Measurements from ENCODE around the gene SLF2. TPM values are rescaled to one million over a fixed set of nuclear protein-coding genes. Genes with fewer than 3 reads are reported as not detected.

Gene SLF2
- total and polyA plus RNA-seq, 2 of the 13 experiments (the other 11 are each of a cell fraction or from before 2014, with no cell fraction given): 12.2 to 48.1 TPM

DNA sequence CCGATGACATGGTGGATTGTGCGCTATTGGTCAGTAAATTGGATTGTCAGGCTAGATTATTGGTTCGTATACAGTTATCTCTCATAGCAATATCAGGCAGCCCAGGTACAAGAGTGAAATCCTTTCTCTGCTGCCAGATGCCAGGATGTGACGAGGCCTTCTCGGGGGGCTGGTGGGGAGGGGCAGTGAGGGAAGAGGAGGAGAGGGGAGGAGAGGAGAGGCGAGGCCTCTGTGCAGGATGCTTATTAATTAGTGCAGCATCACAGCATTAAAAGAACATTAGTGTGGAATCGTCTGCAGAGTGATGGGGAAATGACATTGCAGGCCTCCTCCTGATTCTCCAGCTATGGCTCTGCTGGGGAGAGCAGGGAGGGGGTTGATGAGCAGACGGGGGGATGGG, 30.5 kb upstream of the SLF2 start (continued):
- TF ChIP-seq MXI1 (IDR thresholded peaks at IDR 0.05; ENCODE audit: borderline replicate concordance, low read depth, low read length) (no peak), ATF1 (CRISPR knock-in tag; IDR thresholded peaks at IDR 0.05) (no peak), ATF7-NPFF (CRISPR knock-in tag; IDR thresholded peaks at IDR 0.05; ENCODE audit: low read depth) (no peak)

DNA sequence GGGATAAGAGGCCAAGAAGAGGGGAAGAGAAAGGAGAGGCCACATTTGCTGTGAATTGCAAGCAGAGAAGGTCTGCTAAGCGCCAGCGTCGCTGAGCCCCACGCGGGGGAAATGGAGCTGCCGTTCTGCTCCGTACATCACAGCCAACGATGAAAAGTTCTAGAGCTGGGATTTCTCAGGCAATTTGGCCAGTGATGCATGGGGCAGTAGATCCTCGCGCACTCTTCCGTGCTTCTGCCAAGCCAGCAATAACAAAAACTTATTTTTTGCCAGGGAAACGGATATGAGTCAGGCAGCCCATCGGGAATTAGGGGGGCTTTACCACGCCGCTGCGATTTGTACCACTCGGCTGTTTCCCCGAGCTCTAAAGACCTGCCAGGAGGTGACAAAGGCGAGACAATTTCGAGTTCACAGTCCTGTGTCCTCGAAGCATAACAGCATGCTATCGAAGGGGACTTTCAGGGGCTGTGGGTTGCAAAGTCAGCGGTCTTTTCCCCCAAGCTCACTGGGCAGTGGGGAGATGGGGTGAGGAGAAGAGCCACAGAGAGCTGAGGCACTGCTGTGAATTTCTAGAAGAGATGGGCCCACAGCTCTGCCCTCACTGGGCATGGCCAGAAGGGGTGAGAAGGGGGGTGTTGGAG, 30.0 kb upstream of the SLF2 start:
- BruUV-seq (replicated peaks): no TSS peak
- Histone ChIP-seq H3K9me3 (ENCODE audit: low read length) (no peaks in the 10 kb centered on the region), H3K4me3 (replicated peaks in 1 of 3; ENCODE audit: insufficient read depth in 1 of 3, low read depth in 2 of 3, low read length in 3 of 3) (no peak overlapping the region), H3K36me3 (replicated peaks in 1 of 2; ENCODE audit: control insufficient read depth in 1 of 2, insufficient read depth in 2 of 2, low read length in 2 of 2) (no peaks in the 10 kb centered on the region), H2AFZ (ENCODE audit: low read length) (no peak overlapping the region), H3K9ac (ENCODE audit: insufficient read depth, low read depth, low read length) (no peak overlapping the region), H3K27ac (ENCODE audit: extremely low read length, insufficient read depth, low read length) (no peak overlapping the region), H4K20me1 (ENCODE audit: insufficient read depth, low read length) (no peaks in the 10 kb centered on the region), H3K4me2 (ENCODE audit: low read depth, low read length) (0 out of 2 replicates have a peak overlapping the region, but pooled peaks have one; percentile 16), H3K4me1 (ENCODE audit: insufficient read depth, low read length) (peaks cover 84% of the 10 kb centered on the region), H3K27me3 (ENCODE audit: control insufficient read depth in 1 of 2, insufficient read depth in 2 of 2, low read length in 2 of 2) (no peaks in the 10 kb centered on the region), H3K79me2 (ENCODE audit: insufficient read depth, low read length) (no peaks in the 10 kb centered on the region)
- TF ChIP-seq ZBTB33 (CRISPR knock-in tag; IDR thresholded peaks at IDR 0.05) (peak; percentile 52; the same call in 1 of the 2 replicates), ZBTB38 (CRISPR knock-in tag; IDR thresholded peaks at IDR 0.05) (peak; percentile 55), ZNF816 (CRISPR knock-in tag; IDR thresholded peaks at IDR 0.05; ENCODE audit: borderline replicate concordance) (no peak), SP140L (CRISPR knock-in tag; IDR thresholded peaks at IDR 0.05; ENCODE audit: borderline replicate concordance) (no peak)
- 95% methylated on average over 23 of the region's 23 CpGs for WGBS (ENCODE audit: low lambda C conversion rate)
- ATAC-seq (no peak), FAIRE-seq (no peak), DNase-seq (ENCODE audit: low spot score) (no peak)
- CTCF ChIA-PET (ENCODE audit: low intra/inter-chr PET ratio, low total read pairs): no interaction called here
- intact Hi-C loops (cut with micrococcal nuclease; ENCODE audit: unreplicated experiment): no loop called here
- POLR2A ChIA-PET: interaction anchor here (0.6 to 4.1 kb wide), 2 partner anchors 11 to 30 kb away, joined by 4 to 34 read pairs; partner anchors contain the start of gene SLF2
- in situ Hi-C loops (cut with HindIII; ENCODE audit: extremely low pct_ligation_motif_present, low pct_unique_long_range_greater_than_20kb): loop anchor here (25.0 kb wide), 1 partner anchor 545 kb away; the partner anchor contains the start of genes PKD2L1 and SCD

Measured in HepG2 (cell line).